ENCODE results near the gene TBX22. TPM values are rescaled to one million over a fixed set of nuclear protein-coding genes. Genes with fewer than 3 reads are reported as not detected.
"Not testable (repeated sequence)": the region's sequence is repeated elsewhere in the genome, so short reads cannot be mapped to it uniquely, and the experiment has no call there.

Gene TBX22, protein sequence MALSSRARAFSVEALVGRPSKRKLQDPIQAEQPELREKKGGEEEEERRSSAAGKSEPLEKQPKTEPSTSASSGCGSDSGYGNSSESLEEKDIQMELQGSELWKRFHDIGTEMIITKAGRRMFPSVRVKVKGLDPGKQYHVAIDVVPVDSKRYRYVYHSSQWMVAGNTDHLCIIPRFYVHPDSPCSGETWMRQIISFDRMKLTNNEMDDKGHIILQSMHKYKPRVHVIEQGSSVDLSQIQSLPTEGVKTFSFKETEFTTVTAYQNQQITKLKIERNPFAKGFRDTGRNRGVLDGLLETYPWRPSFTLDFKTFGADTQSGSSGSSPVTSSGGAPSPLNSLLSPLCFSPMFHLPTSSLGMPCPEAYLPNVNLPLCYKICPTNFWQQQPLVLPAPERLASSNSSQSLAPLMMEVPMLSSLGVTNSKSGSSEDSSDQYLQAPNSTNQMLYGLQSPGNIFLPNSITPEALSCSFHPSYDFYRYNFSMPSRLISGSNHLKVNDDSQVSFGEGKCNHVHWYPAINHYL
- under 1 TPM in 1 of 8 experiments, not detected in 7; 0.14 TPM for total RNA-seq

DNA sequence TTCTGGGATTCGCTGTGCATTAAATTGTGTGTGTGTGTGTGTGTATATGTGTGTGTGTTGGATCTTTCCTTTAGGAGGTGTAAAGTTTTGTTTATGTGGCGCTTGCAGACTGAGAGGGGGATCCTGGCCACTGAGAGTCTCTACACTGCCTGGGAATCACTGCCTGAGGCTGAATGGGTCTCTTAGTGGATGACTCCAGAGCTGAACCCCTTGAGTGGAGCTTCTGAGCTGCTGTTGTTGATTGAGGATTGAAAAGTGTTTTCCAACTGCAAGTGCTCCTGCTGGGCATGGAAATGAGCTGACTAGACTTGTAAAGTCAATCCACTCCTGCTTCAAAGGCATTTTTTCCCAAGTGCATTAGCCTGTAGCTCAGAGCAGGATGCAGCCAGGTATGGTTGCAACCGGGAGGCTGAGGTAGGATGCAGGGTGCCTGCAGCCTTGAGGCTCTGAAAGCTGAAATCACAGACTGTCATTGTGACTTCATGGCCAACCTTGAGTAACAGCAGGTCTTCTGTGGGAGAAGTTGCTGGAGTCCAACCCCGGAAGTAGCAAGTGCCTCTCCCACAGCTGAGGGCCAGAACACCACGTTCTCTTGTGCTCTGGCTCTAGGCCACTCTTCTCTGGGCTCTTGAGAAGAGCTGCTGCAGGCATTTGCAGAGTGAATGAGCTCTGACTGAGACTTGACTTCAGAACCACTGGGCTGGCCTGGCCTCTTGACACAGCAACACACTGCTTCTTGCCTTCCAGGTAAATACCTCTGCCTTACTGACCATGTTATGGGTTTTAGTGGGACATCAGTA is at the start of gene TBX22:
TSS of gene TBX22 (plus strand) at position 613 of the 800 bp plus-strand sequence. CDS start 7,517 bp downstream, outside the sequence.
- ATAC-seq (replicated peaks in 6 of 8): no peak
- H3K4me1 ChIP-seq (replicated peaks in 1 of 2): no peaks in the 10 kb centered on the region
- WGBS, 10 experiments: 0 to 51% methylated on average over 1 to 4 of the region's 5 CpGs; no CpG with 5 or more reads in 8 of the 10 experiments
- in situ Hi-C loops (cut with MboI; ENCODE audit: low pct_unique_long_range_greater_than_20kb in 2 of 9, low sequenced_read_pairs in 9 of 9, unreplicated experiment in 9 of 9): no loop called here
- no peak within 1 kb of the TSS for H3K4me3 ChIP-seq
- no peak within 1 kb of the TSS for H3K27ac ChIP-seq

- Histone ChIP-seq H3K27ac (no peak overlapping the region), H3K4me1 (replicated peaks in 1 of 2) (no peaks in the 10 kb centered on the region), H3K4me3 (no peak overlapping the region)
- in situ Hi-C loops (cut with MboI; ENCODE audit: low pct_unique_long_range_greater_than_20kb in 2 of 9, low sequenced_read_pairs in 9 of 9, unreplicated experiment in 9 of 9): no loop called here
- no peak for ATAC-seq (replicated peaks in 6 of 8)
Measured at GRCh38 chrX:79975605-79976004, 38.9 kb upstream of the TBX22 start.

DNA sequence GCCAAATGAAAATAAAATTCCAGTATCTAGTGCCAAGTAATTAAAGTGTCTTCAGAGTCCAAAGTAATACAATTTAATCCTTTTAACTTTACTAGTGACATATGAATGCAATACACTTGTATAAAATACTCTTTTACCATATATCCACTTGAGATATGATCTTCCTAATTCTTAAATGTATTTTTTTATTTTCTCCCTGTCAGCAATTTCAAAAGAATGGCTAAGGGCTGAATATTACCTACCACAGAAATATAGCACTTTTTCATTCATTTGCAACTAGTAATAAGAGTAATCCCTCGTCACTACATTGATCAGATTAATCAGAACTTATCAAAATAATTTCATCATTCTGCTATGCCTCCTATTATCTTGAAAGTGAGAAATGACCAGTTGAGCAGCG is 10.1 kb upstream of the TBX22 start:
- 0 to 67% (median 17%) methylated on average over 1 to 2 of the region's 2 CpGs; no CpG with 5 or more reads in 3 of the 10 experiments for WGBS, 10 experiments

GRCh38 chrX:80011522-80011921 is 3.0 kb upstream of the TBX22 start:
- WGBS, 10 experiments: 43 to 100% (median 80%) methylated on average over 1 to 9 of the region's 10 CpGs; no CpG with 5 or more reads in 5 of the 10 experiments
- Histone ChIP-seq H3K4me3 (no peak overlapping the region), H3K4me1 (replicated peaks in 1 of 2) (no peaks in the 10 kb centered on the region), H3K27ac (no peak overlapping the region)
- in situ Hi-C loops (cut with MboI; ENCODE audit: low pct_unique_long_range_greater_than_20kb in 2 of 9, low sequenced_read_pairs in 9 of 9, unreplicated experiment in 9 of 9): no loop called here
- no peak for ATAC-seq (replicated peaks in 6 of 8)

More for the DNA sequence above, 10.1 kb upstream of the TBX22 start:
- ATAC-seq (replicated peaks in 6 of 8): no peak
- in situ Hi-C loops (cut with MboI; ENCODE audit: low pct_unique_long_range_greater_than_20kb in 2 of 9, low sequenced_read_pairs in 9 of 9, unreplicated experiment in 9 of 9): no loop called here
- Histone ChIP-seq H3K27ac (no peak overlapping the region), H3K4me3 (no peak overlapping the region), H3K4me1 (replicated peaks in 1 of 2) (no peaks in the 10 kb centered on the region)

GRCh38 chrX:80016182-80016581 is 1.6 kb downstream of the TBX22 start:
- no peak for ATAC-seq (replicated peaks in 6 of 8)
- 0 to 100% (median 80%) methylated on average over 1 to 3 of the region's 3 CpGs; no CpG with 5 or more reads in 3 of the 10 experiments for WGBS, 10 experiments
- Histone ChIP-seq H3K4me3 (no peak overlapping the region), H3K27ac (no peak overlapping the region), H3K4me1 (replicated peaks in 1 of 2) (no peaks in the 10 kb centered on the region)
- in situ Hi-C loops (cut with MboI; ENCODE audit: low pct_unique_long_range_greater_than_20kb in 2 of 9, low sequenced_read_pairs in 9 of 9, unreplicated experiment in 9 of 9): no loop called here

DNA sequence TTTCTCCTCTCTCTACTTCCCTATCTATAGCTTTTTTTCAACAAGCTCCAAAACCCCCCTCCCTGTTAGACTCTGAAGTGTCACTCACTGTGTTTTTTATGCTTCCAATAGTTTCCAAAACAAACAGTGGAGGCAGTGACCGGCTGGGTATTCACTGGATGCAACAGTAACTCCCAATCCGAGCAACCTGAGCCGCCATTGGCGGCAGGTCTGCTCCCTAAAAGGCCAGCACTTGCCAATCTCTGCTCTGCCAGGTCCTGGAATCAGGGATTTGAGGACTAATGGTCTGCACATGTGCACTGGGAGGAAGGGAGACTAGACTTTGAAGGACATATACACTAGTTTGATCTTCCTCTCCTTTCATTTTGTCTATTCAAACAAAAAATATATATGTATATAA is 7.1 kb downstream of the TBX22 start:
- no peak overlapping the region for H3K27ac ChIP-seq
- H3K4me3 ChIP-seq: no peak overlapping the region
- no peak for ATAC-seq (replicated peaks in 6 of 8)
- no peaks in the 10 kb centered on the region for H3K4me1 ChIP-seq (replicated peaks in 1 of 2)
- 8% methylated on average over 2 of the region's 4 CpGs; no CpG with 5 or more reads in 9 of the 10 experiments for WGBS, 10 experiments
- in situ Hi-C loops (cut with MboI; ENCODE audit: low pct_unique_long_range_greater_than_20kb in 2 of 9, low sequenced_read_pairs in 9 of 9, unreplicated experiment in 9 of 9): no loop called here

DNA sequence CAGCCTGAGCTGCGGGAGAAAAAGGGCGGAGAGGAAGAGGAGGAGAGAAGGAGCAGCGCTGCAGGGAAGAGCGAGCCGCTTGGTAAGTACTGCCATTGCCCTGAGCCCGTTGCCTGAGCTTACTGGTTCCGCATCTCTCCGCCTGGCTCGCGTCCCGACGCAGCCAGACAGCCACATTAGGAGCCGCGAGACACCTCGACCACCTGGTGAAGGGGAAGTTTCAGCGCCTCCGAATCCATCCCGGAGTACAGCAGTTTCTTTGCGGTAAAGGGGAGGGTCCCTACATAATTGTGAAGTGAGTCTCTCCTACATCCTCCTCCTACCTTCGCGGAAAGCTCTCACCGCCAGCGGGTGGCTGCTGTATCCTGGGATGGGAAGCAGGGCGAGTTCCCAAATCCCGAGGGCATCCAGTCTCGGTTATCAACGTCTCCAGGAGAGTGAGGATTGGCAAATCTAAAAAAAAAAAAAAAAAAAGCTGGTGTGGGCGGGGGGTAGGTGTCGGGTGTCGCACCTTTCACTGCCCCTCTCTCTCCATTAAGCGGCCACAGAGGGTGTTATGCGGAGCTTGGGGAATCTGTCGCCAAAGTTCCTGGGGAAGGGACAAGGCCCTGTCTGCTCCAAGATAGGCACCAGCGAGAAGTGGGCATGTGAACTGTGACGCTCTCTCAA is 7.9 kb downstream of the TBX22 start:
- in situ Hi-C loops (cut with MboI; ENCODE audit: low pct_unique_long_range_greater_than_20kb in 2 of 9, low sequenced_read_pairs in 9 of 9, unreplicated experiment in 9 of 9): no loop called here
- no peak overlapping the region for H3K27ac ChIP-seq
- no peaks in the 10 kb centered on the region for H3K4me1 ChIP-seq (replicated peaks in 1 of 2)
- no peak for ATAC-seq (replicated peaks in 6 of 8)
- WGBS, 10 experiments: 0 to 20% (median 10%) methylated on average over 1 to 23 of the region's 35 CpGs; no CpG with 5 or more reads in 7 of the 10 experiments
- peak overlapping the region in 3 of 5 donors; percentile 9 to 19 (median 18) for H3K4me3 ChIP-seq

DNA sequence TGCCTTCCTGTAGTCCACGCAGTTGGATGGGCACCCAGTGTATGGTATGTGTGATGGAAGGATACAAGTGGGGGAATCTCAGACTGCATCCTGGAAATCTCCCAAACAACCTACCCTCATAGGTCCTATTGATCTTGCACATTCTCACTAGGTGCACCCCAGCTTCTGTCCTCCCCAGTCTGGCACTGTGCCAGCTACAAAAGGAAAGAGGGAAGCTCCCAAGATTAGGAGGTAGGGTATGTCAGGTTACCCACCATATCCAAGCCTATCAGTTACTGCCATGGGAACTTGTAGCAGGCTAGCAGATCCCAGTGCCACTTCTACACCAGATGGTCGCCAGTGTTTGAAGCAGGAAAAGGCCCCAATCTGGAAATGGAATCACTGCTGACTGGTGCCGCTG is 11.6 kb downstream of the TBX22 start:
- 10 to 80% (median 50%) methylated on average over 1 to 2 of the region's 3 CpGs; no CpG with 5 or more reads in 7 of the 10 experiments for WGBS, 10 experiments
- Histone ChIP-seq H3K4me3 (no peak overlapping the region), H3K27ac (no peak overlapping the region), H3K4me1 (replicated peaks in 1 of 2) (no peaks in the 10 kb centered on the region)
- in situ Hi-C loops (cut with MboI; ENCODE audit: low pct_unique_long_range_greater_than_20kb in 2 of 9, low sequenced_read_pairs in 9 of 9, unreplicated experiment in 9 of 9): no loop called here
- ATAC-seq (replicated peaks in 6 of 8): no peak

- ATAC-seq (replicated peaks in 6 of 8); H3K4me3 ChIP-seq; H3K27ac ChIP-seq; H3K4me1 ChIP-seq (replicated peaks in 1 of 2); in situ Hi-C loops (cut with MboI; ENCODE audit: low pct_unique_long_range_greater_than_20kb in 2 of 9, low sequenced_read_pairs in 9 of 9, unreplicated experiment in 9 of 9): not testable (repeated sequence)
- WGBS, 10 experiments: 0 to 45% methylated on average over 2 to 3 of the region's 6 CpGs; no CpG with 5 or more reads in 8 of the 10 experiments
Measured at GRCh38 chrX:80066156-80066555, 51.6 kb downstream of the TBX22 start.

GRCh38 chrX:80075625-80076024 is 61.1 kb downstream of the TBX22 start:
- H3K4me3 ChIP-seq; in situ Hi-C loops (cut with MboI; ENCODE audit: low pct_unique_long_range_greater_than_20kb in 2 of 9, low sequenced_read_pairs in 9 of 9, unreplicated experiment in 9 of 9): not testable (repeated sequence)
- no CpG with 5 or more reads among the region's 1 CpG for whole genome bisulfite sequencing, 10 experiments

More at GRCh38 chrX:80075625-80076024, 61.1 kb downstream of the TBX22 start:
- H3K4me1 ChIP-seq (replicated peaks in 1 of 2); ATAC-seq (replicated peaks in 6 of 8); H3K27ac ChIP-seq: not testable (repeated sequence)
